GM21619 (cell line): ENCODE results near the gene INSYN1.
"Not testable (repeated sequence)": the region's sequence is repeated elsewhere in the genome, so short reads cannot be mapped to it uniquely, and the experiment has no call there.

Source experiments
- ATAC-seq: cut with Tn5 transposase; IDR thresholded peaks from one replicate; pipeline ENCODE4 v1.9.1; 2021; ENCODE audit not compliant: unreplicated experiment

INSYN1 gene

GRCh38 chr15:73753250-73754130, at the start of gene INSYN1:
INSYN1 (minus strand) TSS chr15:73753351; CDS start chr15:73751130, 2,221 bp downstream.
- no peak for ATAC-seq

GRCh38 chr15:73802431-73803041, 49.4 kb upstream of the INSYN1 start:
- ATAC-seq: no peak

GRCh38 chr15:73800662-73801345, 47.7 kb upstream of the INSYN1 start:
- no peak for ATAC-seq

- ATAC-seq: no peak
Measured at GRCh38 chr15:73799466-73799865, 46.3 kb upstream of the INSYN1 start.

- ATAC-seq: no peak
Measured at GRCh38 chr15:73797366-73798158, 44.4 kb upstream of the INSYN1 start.

GRCh38 chr15:73796331-73796831, 43.2 kb upstream of the INSYN1 start:
- ATAC-seq: no peak

- ATAC-seq: no peak
Measured at GRCh38 chr15:73794443-73795133, 41.4 kb upstream of the INSYN1 start.

GRCh38 chr15:73792899-73793541, 39.9 kb upstream of the INSYN1 start:
- not testable (repeated sequence) for ATAC-seq

GRCh38 chr15:73792415-73792814, 39.3 kb upstream of the INSYN1 start:
- ATAC-seq: no peak

- ATAC-seq: no peak
Measured at GRCh38 chr15:73789521-73790240, 36.5 kb upstream of the INSYN1 start.

- ATAC-seq: no peak
Measured at GRCh38 chr15:73787621-73788020, 34.5 kb upstream of the INSYN1 start.

GRCh38 chr15:73786538-73786937, 33.4 kb upstream of the INSYN1 start:
- ATAC-seq: no peak

- ATAC-seq: not testable (repeated sequence)
Measured at GRCh38 chr15:73785256-73786014, 32.3 kb upstream of the INSYN1 start.

GRCh38 chr15:73784291-73784690, 31.1 kb upstream of the INSYN1 start:
- no peak for ATAC-seq

- ATAC-seq: no peak
Measured at GRCh38 chr15:73782344-73782959, 29.3 kb upstream of the INSYN1 start.

- ATAC-seq: no peak
Measured at GRCh38 chr15:73781038-73781925, 28.1 kb upstream of the INSYN1 start.

- no peak for ATAC-seq
Measured at GRCh38 chr15:73779974-73780373, 26.8 kb upstream of the INSYN1 start.
